HG03354 (cell line): ENCODE measurements around the gene RNH1.

Experiments used
- ATAC-seq: cut with Tn5 transposase; IDR thresholded peaks from one replicate; pipeline ENCODE4 v1.9.1; 2021; ENCODE audit warnings: mild to moderate bottlenecking; ENCODE audit not compliant: unreplicated experiment, poor library complexity, severe bottlenecking

Gene RNH1

DNA sequence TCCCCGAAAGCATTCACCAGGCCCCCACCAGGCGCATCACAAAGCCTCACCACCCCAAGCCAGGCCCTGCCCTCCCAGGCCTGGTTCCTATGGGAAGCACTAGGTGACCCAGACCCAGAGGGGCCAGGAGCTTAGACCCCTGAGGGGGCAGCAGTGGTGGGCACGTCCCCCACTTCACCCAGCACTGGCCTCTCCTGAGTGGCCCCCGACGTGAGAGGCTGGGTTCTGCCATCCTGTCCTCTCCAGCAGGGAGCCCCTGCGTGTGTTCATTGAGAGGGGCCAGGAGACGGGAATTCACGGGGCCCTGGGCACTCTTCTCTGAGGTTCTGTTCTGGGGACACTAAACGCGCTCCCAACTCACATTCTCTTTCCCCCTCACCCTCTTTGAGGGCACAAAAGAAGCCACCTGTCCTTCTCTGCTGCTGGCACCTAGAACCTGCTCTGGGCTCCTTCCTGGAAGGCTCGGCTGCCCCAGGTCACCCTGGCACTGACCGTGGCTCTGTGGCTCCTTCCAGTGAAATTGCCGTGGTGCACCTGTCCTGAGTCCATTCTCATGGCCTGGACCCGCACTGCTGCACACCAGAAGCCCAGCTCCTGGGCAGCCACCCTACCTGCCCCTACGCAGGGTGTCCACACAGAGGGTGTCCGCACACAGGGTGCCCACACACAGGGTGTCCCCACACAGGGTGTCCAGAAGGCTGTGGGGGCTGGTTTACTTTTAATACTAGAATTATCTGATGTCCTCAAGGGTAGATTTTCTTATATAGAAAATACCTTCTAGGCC lies 44.7 kb downstream of the RNH1 start:
- no peak for ATAC-seq

DNA sequence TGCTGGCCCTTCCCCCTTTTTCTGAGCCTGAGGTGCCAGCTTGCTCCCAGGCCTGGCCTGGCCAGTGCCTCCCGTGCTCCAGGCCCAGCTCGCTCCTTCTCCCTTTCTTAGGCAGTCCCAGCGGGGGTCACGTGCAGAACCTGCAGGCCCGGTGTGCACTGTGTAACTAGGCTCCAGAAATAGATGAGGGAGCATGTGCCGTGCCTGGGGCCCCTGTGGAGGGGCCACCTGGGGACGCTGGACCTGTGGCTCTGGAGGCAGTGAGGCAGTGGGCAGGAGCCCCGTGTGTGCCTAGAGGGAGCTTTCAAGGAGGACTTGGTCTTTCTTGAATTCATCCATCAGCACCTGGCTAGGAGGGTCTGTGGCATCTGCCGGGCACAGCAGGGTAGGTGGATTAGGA lies 45.4 kb downstream of the RNH1 start:
- ATAC-seq, result no peak

DNA sequence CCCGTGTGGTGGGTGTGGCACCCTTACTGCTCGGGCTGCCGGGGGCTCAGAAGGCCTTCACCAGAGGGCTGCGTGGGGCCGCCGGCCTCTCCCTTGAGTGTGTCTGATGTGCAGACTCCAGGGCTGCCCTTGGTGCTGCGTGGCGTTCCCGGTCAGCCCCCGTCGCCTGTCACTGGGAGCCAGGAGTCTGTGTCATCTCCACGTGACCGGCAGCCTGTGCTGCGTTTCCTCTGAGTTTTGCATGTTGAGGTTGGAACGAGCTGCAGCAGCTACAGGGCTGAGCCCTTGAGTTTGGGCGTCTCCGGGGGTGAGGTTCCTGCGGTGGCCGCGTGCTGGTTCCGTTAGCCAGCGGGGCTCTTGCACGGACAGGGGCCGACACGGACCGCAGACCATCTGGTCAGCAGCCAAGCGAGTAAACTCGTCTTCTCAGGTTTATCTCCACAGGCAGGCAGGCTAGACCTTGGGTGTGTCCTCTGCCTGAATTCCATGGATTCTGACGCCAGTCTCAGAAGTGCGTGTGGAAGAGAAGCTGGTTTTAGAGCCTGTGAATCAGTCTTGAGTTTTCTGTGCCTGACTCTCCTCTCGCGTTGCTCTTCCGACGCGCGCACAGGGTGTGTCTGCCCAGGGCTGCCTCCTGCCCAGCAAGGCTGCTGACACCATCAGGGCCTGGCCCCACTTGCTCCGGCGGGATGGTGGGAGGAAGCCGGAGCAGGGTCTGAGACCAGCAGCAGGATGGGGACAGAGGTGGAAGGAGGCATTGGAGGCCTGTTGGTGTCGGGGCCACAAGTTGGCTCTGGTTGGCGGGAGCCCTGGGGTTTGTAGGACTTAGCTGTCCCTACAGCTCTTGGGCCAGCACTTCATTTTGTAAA lies 46.5 kb downstream of the RNH1 start:
- no peak for ATAC-seq

DNA sequence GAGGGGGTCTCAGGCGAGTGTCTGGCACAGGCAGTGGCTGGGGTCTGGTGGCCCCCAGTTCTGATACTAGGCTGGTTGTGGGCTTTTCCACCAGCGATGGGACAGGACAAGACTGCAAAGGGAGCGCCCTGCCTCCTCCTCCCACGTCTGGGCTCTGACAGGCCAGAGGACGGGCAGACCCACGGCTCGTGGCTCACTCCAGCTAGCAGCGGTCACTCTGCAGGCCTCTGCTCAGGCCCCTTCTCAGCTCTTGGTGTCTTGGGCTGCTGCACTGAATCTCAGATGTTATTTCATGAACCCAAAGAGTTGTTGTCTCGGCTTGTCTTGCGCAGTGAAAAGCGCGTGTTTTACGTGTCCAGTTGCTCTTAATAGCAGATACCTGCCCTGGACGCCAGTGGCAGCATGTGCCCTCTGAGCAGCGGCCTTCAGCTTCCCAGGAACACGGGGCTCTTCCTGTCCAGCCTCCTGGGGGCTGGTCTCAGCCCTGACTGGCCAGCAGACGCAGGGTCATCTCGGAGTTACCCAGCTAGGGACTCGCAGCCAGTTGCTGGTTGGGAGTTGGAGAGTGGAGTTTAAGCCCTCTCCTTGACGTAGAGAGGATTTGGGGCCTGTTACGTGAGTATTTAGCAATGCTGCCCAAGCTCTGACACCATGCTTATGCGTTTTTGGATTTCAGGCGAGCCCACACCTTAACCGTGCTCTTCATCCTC lies 47.4 kb downstream of the RNH1 start:
- ATAC-seq, result no peak

DNA sequence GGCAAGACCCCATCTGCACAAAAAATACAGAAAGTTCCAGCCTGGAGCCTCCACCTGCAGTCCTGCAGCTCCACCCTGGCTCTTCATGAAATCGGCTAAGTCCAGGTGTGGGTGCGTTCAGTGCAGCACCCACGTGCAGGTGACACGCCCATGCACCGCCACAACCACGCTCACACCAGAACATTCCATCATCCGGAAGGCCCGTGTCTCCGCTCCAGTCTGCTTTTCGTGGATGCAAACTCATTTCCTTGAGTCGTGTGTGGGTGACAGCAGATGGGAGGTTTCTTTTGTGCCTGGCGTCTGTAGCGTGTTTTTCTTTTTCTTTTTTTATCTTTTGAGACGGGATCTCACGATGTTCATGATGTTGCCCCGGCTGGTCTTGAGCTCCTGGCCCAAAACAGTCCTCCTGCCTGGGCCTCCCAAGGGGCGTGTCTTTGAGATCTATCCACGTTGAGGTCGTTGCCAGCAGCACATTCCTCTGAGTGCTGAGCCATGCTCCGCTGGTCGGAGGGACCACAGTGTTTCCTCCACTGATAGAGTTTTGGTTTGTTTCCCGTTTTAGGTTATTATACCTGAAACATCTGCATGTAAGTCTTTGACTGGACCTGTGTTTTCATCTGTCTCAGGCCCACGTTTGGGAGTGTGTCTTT lies 49.8 kb downstream of the RNH1 start:
- ATAC-seq, result no peak

DNA sequence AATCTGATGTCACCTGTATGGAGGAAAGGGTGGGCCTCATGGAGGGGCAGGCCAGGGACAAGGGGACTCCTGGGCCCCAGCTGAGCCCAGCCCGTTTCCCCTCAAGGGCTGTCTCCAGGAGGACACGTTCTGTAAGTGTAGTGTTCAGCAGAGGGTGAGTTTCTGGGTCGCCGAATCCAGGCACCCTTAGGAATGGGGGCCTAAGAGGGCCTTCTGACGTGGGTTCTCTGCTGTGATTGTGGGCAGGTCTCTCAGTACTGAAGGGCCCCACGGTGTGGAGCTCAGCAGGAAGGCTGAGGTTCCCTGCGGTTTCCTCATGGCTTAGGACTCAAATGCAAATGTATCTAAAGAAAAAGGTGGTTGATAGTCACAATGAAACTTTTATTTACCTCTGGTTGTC lies 50.5 kb downstream of the RNH1 start:
- no peak for ATAC-seq

DNA sequence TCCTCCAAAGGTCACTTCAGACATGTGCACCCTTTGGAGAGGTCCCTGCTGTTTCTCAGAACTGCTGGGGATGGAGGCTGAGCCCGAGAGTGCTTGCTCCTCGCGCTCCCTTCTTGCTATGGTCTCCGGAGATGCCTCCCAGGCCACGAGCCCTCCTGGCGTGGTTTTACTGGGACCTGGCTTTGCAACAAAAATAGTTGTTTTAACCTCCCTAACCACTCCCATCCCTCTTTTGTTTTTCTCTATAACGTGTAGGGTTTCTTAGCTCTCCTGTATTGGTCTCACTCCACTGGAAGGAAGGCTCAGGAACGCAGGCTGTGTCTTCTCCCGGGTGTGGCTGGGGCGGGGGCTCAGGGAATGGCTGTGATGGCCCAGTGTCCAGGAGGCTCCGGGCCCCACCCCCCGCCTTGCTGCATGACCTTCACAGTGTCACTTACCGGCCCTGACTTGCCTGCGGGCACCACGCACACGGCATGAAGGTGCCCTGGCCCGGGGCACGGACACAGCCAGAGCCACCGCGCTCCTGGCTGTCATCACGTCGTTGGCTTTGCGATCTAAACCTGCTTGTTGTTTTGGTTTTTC lies 51.4 kb downstream of the RNH1 start:
- ATAC-seq, result no peak

DNA sequence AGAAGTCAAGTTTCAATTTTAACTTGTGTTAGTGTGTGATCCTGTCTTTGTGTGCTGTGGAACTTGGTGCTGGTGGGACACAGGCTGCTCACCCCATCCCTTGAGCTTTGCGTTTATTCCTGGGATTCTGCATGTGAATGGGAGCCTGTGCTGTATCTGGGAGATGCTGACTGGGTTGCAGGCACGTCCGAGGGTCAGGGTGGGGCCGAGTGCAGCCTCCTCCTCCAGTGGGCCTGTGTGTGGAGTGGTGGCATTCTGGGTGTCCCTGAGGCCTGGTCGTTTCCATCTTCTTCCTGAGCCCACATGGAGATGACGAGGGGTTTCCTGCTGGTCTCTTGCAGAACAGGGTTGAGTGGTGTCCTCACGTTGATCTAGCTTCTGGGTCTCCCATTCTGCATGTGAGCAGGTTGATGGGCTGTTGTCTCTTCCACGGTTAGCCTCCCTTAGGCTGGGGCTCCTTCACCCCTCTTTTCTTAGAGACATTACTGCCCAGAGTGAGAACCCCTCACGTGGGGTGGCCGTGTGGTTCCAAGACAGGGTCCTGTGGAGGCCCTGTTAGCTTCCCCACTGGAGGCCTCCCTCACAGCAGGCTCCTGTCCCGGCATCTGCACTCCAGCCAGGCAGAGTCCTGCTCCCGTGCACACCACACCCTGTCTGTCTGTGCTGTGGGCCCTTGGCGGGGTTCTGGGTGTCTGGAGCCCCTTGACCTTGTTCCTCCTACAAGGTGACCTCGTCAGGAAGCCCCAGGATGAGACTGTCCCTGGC lies 52.1 kb downstream of the RNH1 start:
- ATAC-seq, result no peak

DNA sequence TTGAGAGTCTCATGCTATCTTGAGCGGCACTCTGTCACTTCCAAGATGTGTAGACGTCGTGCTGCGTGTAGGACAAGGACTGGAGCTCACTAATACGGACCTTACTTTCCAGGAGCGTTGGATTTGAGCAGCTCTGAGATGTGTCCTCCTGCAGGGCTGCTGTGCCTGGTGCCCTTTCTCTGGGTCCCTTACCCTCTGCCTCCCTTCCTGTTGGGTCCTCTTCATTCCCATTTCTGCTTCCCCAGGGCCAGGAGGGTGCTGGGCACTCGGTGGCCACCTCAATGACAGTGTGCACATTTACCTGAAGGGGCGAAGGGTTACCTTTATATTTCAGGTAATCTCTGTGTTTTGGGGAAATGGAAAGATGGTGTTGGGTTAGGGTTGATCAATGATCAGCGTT lies 53.0 kb downstream of the RNH1 start:
- ATAC-seq, result no peak

DNA sequence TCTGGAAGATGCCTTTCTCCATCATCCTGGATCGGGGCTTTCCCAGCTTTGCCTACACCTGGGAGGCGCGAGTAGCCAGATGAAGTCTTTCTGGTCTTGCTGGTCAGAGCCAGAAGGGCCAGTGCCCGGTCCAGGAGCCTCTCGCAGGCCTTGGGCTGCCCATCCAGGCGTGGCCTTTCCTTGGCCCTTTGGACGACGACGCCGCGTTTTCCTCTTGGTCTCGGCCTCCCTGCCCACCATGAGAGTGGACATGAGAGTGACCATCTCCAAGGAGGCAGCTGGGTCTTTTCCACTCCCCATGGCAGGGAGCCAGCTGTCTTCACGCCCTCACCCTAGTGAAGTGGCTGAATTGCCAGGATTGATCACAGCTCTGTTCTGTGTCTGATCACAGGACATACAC lies 53.5 kb downstream of the RNH1 start:
- no peak for ATAC-seq

DNA sequence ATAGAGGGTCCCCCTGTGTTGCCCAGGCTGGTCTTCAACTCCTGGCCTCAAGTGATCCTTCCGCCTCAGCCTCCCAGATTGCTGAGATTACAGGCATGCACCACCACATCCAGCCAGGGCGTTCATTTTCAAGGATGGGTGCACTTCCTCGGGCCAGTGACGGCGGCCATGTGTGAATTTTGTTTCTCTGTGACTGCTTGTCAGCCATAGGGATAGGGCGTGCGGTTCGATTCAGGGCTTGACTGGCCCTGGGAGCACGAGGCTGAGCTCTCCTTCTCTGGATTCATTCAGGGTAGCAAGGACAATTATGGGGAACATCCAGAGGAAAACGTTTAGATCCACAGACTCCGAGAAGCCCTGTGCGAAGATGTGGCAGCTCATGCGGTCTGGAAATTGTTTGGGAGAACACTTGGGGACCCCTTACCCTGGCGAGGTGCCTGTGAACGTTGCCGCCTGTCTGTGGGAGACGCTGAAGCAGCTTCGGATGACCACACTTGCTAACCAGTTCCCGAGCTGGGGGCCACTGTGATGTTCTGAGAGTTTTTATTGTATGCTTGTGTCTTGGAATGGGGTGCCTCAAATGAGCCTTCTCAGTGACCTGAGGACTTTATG lies 54.0 kb downstream of the RNH1 start:
- ATAC-seq, result no peak

DNA sequence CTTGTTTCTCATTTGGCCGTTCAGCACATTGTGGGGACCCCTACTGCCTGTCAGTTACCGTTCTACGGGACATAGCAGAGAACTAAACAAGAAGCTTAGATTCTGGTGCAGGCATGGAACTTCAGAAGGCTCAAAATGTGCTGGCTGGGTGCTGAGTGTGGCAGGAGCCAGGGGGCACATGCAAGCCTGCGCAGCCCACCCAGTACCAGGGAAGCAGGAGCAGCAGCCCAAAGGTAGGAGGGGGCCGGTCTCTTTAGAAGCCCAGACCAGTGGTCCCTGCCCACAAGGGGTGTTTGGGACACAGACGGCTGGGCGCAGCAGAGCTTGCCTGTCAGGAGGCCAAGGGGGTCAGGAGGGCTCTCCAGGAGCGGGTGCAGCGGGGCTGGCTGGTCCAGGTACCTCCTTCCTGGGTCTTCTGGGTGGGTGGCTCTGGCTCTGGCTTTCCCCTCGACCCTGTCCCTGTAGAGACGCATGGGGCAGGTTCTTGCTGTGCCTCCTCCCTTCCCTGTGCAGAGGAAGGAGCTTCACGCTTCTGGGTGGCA lies 54.8 kb downstream of the RNH1 start:
- ATAC-seq, result no peak

DNA sequence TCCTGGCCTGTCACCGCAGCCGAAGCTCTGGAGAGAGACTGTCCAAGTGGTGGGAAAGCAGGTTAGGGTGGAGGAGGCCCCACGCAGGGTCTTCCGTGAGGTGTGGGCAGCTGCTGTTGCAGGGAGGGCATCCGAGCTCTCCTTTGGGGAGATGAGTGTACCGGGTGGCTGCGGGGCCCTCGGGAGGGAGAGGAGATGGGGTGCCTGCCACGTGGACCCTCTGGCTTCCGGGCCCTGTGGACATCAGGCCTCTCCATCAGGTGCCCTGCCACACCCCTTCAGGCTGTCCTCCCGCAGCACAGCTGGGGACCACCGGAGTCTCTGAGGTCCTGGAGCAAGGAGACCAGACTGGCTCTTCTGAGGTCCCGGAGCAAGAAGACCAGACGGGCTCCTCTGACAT lies 55.3 kb downstream of the RNH1 start:
- no peak for ATAC-seq

DNA sequence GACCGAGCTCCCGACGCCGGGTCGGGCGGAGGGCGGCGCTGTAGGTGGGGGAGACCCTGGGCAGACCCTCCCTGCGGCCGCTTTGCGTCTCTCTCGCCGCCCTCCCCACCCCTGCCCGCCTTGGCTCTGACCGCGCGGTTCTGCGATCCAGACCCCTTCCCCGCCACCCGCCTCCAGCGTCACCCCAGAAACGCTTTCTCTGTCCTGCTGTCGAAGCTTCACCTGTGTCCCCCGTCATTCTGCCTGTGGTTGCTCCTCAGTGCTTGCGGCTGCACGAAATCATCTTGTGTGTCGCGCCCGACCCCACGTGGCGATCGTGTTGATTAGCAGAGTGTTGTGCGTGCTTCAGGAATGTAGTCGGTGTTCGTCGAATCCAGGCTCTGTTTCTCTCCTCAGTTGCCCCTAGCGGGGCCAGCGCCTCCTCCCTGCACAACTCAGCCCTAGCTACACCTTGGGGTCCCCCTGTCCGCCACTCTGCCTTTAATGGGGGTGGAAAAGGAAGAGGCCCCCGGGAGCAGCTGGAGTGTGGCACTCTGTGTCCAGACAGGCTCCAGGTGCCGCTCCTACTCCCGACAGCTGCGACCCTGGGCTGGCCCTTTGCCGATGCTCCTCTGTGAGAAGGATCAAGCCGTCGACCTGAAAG lies 56.1 kb downstream of the RNH1 start:
- peak; percentile 12 for ATAC-seq

DNA sequence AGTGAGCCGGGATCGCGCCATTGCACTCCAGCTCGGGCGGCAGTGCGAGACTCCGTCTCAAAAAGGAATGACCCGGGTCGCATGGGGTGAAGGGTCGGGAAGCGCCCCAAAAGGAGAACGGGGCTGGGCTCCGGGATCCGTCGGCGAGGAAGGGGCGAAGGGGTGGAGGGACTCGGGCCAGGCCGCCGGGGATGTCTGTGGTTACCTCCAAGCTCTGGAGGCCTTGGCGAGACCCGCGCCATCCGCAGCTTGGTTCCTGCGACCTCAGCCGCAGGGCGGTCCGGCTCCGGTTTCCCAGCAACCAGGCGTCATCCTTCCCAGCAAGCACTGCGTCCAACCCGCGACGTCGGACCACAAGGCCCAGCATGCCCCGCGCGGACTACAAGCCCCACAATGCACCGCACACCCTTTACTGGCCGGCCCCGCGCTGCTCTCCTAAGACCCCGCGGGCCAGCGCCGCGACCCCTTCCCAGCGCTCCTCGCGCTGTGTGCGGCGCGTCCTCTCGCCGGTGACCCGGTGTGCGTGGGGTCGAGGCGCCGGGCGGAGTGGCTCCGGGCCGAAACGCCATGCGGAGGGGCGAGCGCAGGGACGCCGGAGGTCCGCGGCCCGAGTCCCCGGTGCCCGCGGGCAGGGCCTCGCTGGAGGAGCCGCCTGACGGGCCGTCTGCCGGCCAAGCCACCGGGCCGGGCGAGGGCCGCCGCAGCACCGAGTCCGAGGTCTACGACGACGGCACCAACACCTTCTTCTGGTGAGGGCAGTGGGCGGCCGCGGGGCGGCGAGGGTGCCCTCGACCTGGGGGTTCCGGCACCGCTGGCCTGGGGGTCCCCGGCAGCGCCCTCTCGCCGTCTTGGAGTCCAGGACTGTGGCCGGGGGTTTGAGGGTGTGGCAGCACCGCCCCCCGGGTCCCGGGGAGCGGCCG lies 56.9 kb downstream of the RNH1 start, which contains the start of gene PTDSS2:
Gene PTDSS2 (plus strand): TSS at position 391 of the 920 bp plus-strand sequence. CDS start 177 bp downstream, at position 568.
- peak; percentile 78 for ATAC-seq

DNA sequence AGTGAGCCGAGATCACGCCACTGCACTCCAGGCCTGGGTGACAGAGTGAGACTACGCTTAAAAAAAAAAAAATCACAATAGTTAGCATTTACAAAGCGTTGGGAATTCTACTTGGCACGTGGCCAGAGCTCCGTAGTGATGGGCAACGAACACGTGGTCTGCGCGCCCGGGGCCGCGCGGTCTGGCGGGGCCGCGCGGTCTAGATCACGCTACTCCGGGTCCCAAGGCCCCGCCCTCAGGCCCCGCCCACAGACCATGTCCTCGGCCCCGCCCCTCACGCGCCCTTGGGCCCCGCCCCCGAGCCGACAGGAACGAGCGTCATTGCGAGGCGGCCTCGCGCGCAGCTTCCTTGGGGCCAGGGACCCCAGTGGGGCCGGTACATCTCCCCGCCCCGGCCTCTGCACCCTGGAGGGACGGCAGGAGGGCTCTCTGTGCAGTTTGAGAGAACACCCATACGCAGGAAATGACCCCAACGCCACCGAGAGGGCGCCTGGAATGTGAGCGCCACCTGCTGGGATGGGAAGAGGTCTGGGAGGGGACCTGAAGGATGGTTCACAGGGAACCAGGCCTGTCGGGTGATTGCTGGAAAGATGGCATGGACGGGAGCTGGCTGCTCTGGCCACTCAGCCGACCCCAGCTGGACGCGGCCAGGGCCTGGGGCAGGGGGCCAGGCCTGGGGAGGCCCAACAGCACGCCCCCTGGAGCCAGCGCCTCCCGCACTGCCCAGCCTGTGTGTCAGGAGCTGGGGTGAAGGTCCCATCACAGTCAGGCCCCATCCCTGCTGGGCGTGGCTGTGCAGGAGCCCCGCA lies 58.9 kb downstream of the RNH1 start:
- ATAC-seq, result peak; percentile 53
